ENCODE measurements around the gene UQCRHL. TPM values are rescaled to one million over a fixed set of nuclear protein-coding genes. Genes with fewer than 3 reads are reported as not detected.

The UQCRHL gene
- total and polyA plus RNA-seq, 2 experiments from 2014 or later: 2.3 to 3.0 TPM

DNA sequence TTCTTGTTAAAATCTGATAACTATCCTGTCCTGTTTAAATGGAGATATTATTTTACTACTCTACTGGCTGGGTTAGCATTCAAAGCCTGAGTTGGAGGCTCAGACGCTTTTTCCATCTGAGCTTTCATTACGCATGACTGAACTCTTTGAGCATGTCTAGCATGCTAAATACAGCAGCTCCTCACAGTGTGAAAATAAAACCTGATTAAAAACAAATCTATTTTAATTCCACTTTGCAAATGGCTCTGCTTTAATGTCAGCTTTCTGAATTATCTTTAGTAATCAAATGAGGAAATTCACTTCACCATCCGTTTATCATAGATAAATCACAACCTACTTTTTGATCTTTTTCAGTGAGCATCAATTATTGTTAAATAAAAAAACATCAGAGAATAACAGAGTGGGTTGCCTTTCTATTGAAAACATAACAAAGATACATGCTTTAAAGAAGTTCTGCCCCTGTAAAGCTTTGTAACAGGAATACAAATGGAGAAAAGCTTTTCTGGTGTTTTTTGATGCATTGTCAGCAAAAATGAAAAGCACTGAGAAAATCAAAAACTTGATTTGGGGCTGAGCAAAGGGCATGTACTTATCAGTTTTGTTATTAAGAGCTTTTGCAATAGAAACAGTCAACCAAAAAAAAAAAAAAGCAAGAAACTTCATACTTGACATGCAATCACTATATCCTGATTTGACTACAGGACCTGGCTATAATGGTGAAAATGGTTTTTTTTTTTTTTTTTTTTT, 36.5 kb upstream of the UQCRHL start (continued):
- TF ChIP-seq, protein P1, sequence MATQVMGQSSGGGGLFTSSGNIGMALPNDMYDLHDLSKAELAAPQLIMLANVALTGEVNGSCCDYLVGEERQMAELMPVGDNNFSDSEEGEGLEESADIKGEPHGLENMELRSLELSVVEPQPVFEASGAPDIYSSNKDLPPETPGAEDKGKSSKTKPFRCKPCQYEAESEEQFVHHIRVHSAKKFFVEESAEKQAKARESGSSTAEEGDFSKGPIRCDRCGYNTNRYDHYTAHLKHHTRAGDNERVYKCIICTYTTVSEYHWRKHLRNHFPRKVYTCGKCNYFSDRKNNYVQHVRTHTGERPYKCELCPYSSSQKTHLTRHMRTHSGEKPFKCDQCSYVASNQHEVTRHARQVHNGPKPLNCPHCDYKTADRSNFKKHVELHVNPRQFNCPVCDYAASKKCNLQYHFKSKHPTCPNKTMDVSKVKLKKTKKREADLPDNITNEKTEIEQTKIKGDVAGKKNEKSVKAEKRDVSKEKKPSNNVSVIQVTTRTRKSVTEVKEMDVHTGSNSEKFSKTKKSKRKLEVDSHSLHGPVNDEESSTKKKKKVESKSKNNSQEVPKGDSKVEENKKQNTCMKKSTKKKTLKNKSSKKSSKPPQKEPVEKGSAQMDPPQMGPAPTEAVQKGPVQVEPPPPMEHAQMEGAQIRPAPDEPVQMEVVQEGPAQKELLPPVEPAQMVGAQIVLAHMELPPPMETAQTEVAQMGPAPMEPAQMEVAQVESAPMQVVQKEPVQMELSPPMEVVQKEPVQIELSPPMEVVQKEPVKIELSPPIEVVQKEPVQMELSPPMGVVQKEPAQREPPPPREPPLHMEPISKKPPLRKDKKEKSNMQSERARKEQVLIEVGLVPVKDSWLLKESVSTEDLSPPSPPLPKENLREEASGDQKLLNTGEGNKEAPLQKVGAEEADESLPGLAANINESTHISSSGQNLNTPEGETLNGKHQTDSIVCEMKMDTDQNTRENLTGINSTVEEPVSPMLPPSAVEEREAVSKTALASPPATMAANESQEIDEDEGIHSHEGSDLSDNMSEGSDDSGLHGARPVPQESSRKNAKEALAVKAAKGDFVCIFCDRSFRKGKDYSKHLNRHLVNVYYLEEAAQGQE (IDR thresholded peaks at IDR 0.05; ENCODE audit: unreplicated experiment): no peak
- TF ChIP-seq JUNB (IDR thresholded peaks at IDR 0.05; ENCODE audit: unreplicated experiment): no peak

GRCh38 chr1:15838721-15839120, 31.3 kb upstream of the UQCRHL start:
- Histone ChIP-seq H3K27ac (ENCODE audit: low read depth) (no peak overlapping the region), H3K4me1 (ENCODE audit: insufficient read depth) (no peaks in the 10 kb centered on the region; the same call in 1 of the 2 replicates), H3F3A (replicated peaks; ENCODE audit: low read depth) (peaks cover 9% of the 10 kb centered on the region; the same call in 1 of the 2 replicates), H3K79me2 (replicated peaks; ENCODE audit: insufficient read depth) (no peaks in the 10 kb centered on the region), H3K36me3 (ENCODE audit: insufficient read depth) (no peaks in the 10 kb centered on the region), H3K27me3 (ENCODE audit: insufficient read depth) (peaks cover 8% of the 10 kb centered on the region; the same call in 1 of the 2 replicates), H3K9me2 (ENCODE audit: insufficient read depth) (no peaks in the 10 kb centered on the region), H4K20me1 (replicated peaks; ENCODE audit: insufficient read depth) (no peaks in the 10 kb centered on the region), H3K4me3 (no peak overlapping the region), H2AFZ (no peak overlapping the region), H3K4me2 (no peak overlapping the region)
- no peak for ATAC-seq
- H3K27ac Mint-ChIP-seq: no peak overlapping the region
- no peaks in the 10 kb centered on the region; the same call in 2 of the 3 replicates for H3K9me3 Mint-ChIP-seq
- no peaks in the 10 kb centered on the region for H3K36me3 Mint-ChIP-seq (ENCODE audit: low read depth)
- no peak overlapping the region for H3K4me3 Mint-ChIP-seq
- H3K27me3 Mint-ChIP-seq (ENCODE audit: insufficient read depth, low read depth, poor library complexity): peaks cover 29% of the 10 kb centered on the region
- DNase-seq (ENCODE audit: low spot score): no peak
- peaks cover 12% of the 10 kb centered on the region; the same call in 2 of the 3 replicates for H3K4me1 Mint-ChIP-seq
- TF ChIP-seq EZH2phosphoT487 (IDR thresholded peaks at IDR 0.05; ENCODE audit: unreplicated experiment) (no peak), ETS1 (IDR thresholded peaks at IDR 0.05) (no peak), POLR2AphosphoS5 (IDR thresholded peaks at IDR 0.05; ENCODE audit: low read depth) (no peak), ZNF114 (CRISPR knock-in tag; IDR thresholded peaks at IDR 0.05) (no peak), CREB1 (CRISPR knock-in tag; IDR thresholded peaks at IDR 0.05; ENCODE audit: low read depth) (no peak), NANOG (IDR thresholded peaks at IDR 0.05; ENCODE audit: borderline replicate concordance) (no peak), JUNB (IDR thresholded peaks at IDR 0.05; ENCODE audit: unreplicated experiment) (no peak), ZNF331 (CRISPR knock-in tag; IDR thresholded peaks at IDR 0.05; ENCODE audit: low read depth) (no peak), EZH2 (IDR thresholded peaks at IDR 0.05; ENCODE audit: low read depth, unreplicated experiment) (no peak)
- TF ChIP-seq, protein P1 (IDR thresholded peaks at IDR 0.05; ENCODE audit: unreplicated experiment): no peak
